H1 (cell line): ENCODE results near the gene TUBGCP6. TPM values are rescaled to one million over a fixed set of nuclear protein-coding genes. Genes with fewer than 3 reads are reported as not detected.
A peak's percentile ranks its signal among the peaks of the same experiment; 100 is the strongest.

ENCODE experiments used
- CTCF ChIA-PET: fragments of 300-600 bp; sonication (Branson Sonifier 250); formaldehyde crosslinking; loops from one replicate; lab custom pipeline; 2021; ENCODE audit not compliant: partially characterized antibody; lab: Charles Lee
- POLR2A ChIA-PET: fragments of 300-600 bp; sonication (Branson Sonifier 250); formaldehyde crosslinking; loops from one replicate; lab custom pipeline; 2021; ENCODE audit warnings: inconsistent platforms; ENCODE audit not compliant: partially characterized antibody; lab: Charles Lee
- DNase-seq, 2 experiments: peaks; one replicate each; pipeline versions ENCODE4 v3.0.0 to v3.0.0-alpha.2; 2010 to 2022; ENCODE audit warnings: low spot score in 2 of 2, low read depth in 1 of 2, mixed read lengths in 1 of 2
- FAIRE-seq: peaks from 2 replicates; lab custom pipeline; 2011; peaks lifted over from hg19 to GRCh38; lab: Jason Lieb, UNC
- H2AFZ ChIP-seq: 2 replicates; pipeline ENCODE4 v1.8.1; 2012; ENCODE audit warnings: low read length, inconsistent platforms
- H2AK5ac ChIP-seq: 2 replicates; pipeline ENCODE4 v1.6.1; 2013; ENCODE audit warnings: low read depth, low read length
- H2BK120ac ChIP-seq: replicated peaks from 2 replicates; pipeline ENCODE3; 2013; ENCODE audit warnings: low read depth, low read length, inconsistent platforms
- H2BK12ac ChIP-seq: 2 replicates; pipeline ENCODE4 v1.6.1; 2013; ENCODE audit warnings: low read depth, low read length
- H2BK15ac ChIP-seq: 2 replicates; pipeline ENCODE4 v1.6.1; 2013; ENCODE audit warnings: low read length
- H2BK20ac ChIP-seq: 2 replicates; pipeline ENCODE4 v1.6.1; 2013; ENCODE audit warnings: low read length
- H2BK5ac ChIP-seq: 2 replicates; pipeline ENCODE4 v1.6.1; 2013; ENCODE audit warnings: low read depth, low read length
- H3K14ac ChIP-seq: 2 replicates; pipeline ENCODE4 v1.6.1; 2013; ENCODE audit warnings: inconsistent platforms; ENCODE audit not compliant: insufficient read length
- H3K18ac ChIP-seq: 2 replicates; pipeline ENCODE4 v1.6.1; 2013; ENCODE audit warnings: low read length; ENCODE audit errors: extremely low read depth
- H3K23ac ChIP-seq: 2 replicates; pipeline ENCODE4 v1.6.1; 2013; ENCODE audit warnings: inconsistent platforms; ENCODE audit not compliant: insufficient read length
- H3K23me2 ChIP-seq: 2 replicates; pipeline ENCODE4 v1.6.1; 2013; ENCODE audit warnings: low read depth, low read length
- H3K27ac ChIP-seq: 2 replicates; pipeline ENCODE4 v1.6.1; 2011; ENCODE audit warnings: low read depth, low read length, inconsistent platforms
- H3K27me3 ChIP-seq, 4 experiments: replicated peaks in 1 of 4; 1 replicate in 1 of 4; 2 replicates in 3 of 4; pipeline versions ENCODE4 v1.6.1 to v1.8.1; 2011 to 2013; ENCODE audit warnings: low read length in 3 of 4, mild to moderate bottlenecking in 3 of 4, inconsistent platforms in 2 of 4, mixed read lengths in 2 of 4, moderate library complexity in 1 of 4; ENCODE audit not compliant: control insufficient read depth in 3 of 4, insufficient read depth in 3 of 4; ENCODE audit errors: extremely low read depth in 1 of 4
- H3K36me3 ChIP-seq, 4 experiments: 2 replicates each; pipeline versions ENCODE4 v1.6.1 to v1.8.1; 2011 to 2013; ENCODE audit warnings: mild to moderate bottlenecking in 4 of 4, low read length in 3 of 4, moderate library complexity in 2 of 4, control low read depth in 1 of 4, inconsistent platforms in 1 of 4; ENCODE audit not compliant: insufficient read depth in 4 of 4, control insufficient read depth in 2 of 4
- H3K4ac ChIP-seq: replicated peaks from 2 replicates; pipeline ENCODE3; 2013; ENCODE audit warnings: low read length, low read depth, mixed read lengths, inconsistent platforms; ENCODE audit not compliant: insufficient read length
- H3K4me1 ChIP-seq, 4 experiments: replicated peaks in 1 of 4; 1 replicate in 1 of 4; 2 replicates in 3 of 4; pipeline versions ENCODE4 v1.6.1 to v1.8.1; 2011 to 2013; ENCODE audit warnings: low read length in 3 of 4, inconsistent platforms in 2 of 4, mixed read lengths in 1 of 4; ENCODE audit not compliant: insufficient read depth in 4 of 4, control insufficient read depth in 3 of 4
- H3K4me2 ChIP-seq, 2 experiments: 2 replicates each; pipeline versions ENCODE4 v1.6.1 to v1.8.1; 2011 to 2013; ENCODE audit warnings: low read depth in 2 of 2, low read length in 2 of 2, control low read depth in 1 of 2, inconsistent platforms in 1 of 2, mild to moderate bottlenecking in 1 of 2; ENCODE audit not compliant: insufficient read depth in 1 of 2
- H3K4me3 ChIP-seq, 4 experiments: fragments of 200-600, 300-600 bp in 1 of 4; sonication (generic), shearing (Covaris generic), sonication (Bioruptor Twin) in 1 of 4; 2 replicates each; pipeline versions ENCODE4 v1.5.1 to v1.8.1; 2011 to 2016; ENCODE audit warnings: low read length in 4 of 4, low read depth in 3 of 4, control low read depth in 2 of 4, inconsistent platforms in 2 of 4, mild to moderate bottlenecking in 2 of 4, mixed read lengths in 1 of 4, moderate library complexity in 1 of 4; ENCODE audit not compliant: insufficient read depth in 2 of 4; ENCODE audit errors: extremely low read depth in 1 of 4
- H3K56ac ChIP-seq: replicated peaks from 2 replicates; pipeline ENCODE3; 2013; ENCODE audit warnings: low read depth, mild to moderate bottlenecking, mixed read lengths, low read length, inconsistent platforms; ENCODE audit not compliant: insufficient read length
- H3K79me1 ChIP-seq: 2 replicates; pipeline ENCODE4 v1.6.1; 2013; ENCODE audit warnings: low read depth, low read length, control low read depth
- H3K79me2 ChIP-seq, 2 experiments: 2 replicates each; pipeline versions ENCODE4 v1.6.1 to v1.8.1; 2012 to 2013; ENCODE audit warnings: low read length in 2 of 2, mild to moderate bottlenecking in 2 of 2, inconsistent platforms in 1 of 2; ENCODE audit not compliant: insufficient read depth in 2 of 2, control insufficient read depth in 1 of 2
- H3K9ac ChIP-seq, 4 experiments: replicated peaks in 1 of 4; 1 replicate in 1 of 4; 2 replicates in 3 of 4; pipeline versions ENCODE4 v1.6.1 to v1.8.1; 2011 to 2013; ENCODE audit warnings: low read depth in 3 of 4, low read length in 3 of 4, control low read depth in 2 of 4, mild to moderate bottlenecking in 2 of 4, moderate library complexity in 2 of 4, inconsistent platforms in 1 of 4; ENCODE audit errors: extremely low read depth in 1 of 4
- H3K9me3 ChIP-seq, 2 experiments: 2 replicates each; pipeline versions ENCODE4 v1.6.1 to v1.8.1; 2012 to 2013; ENCODE audit warnings: mild to moderate bottlenecking in 2 of 2, moderate library complexity in 2 of 2, control low read depth in 1 of 2, inconsistent platforms in 1 of 2, low read depth in 1 of 2, low read length in 1 of 2, mixed read lengths in 1 of 2; ENCODE audit not compliant: insufficient read depth in 2 of 2
- H4K20me1 ChIP-seq, 2 experiments: replicated peaks in 1 of 2; 2 replicates each; pipeline versions ENCODE3 to v1.8.1; 2011 to 2013; ENCODE audit warnings: inconsistent platforms in 2 of 2, low read length in 2 of 2, mild to moderate bottlenecking in 1 of 2; ENCODE audit not compliant: insufficient read depth in 2 of 2, control insufficient read depth in 1 of 2
- H4K5ac ChIP-seq: 2 replicates; pipeline ENCODE4 v1.6.1; 2013; ENCODE audit warnings: low read length, low read depth, mixed read lengths, inconsistent platforms; ENCODE audit not compliant: insufficient read length
- H4K8ac ChIP-seq: 2 replicates; pipeline ENCODE4 v1.8.0; 2013; ENCODE audit warnings: mild to moderate bottlenecking, moderate library complexity, low read length, inconsistent platforms; ENCODE audit not compliant: insufficient read depth; ENCODE audit errors: extremely low read depth
- H4K91ac ChIP-seq: replicated peaks from 2 replicates; pipeline ENCODE3; 2013; ENCODE audit warnings: low read length, mixed read lengths, inconsistent platforms; ENCODE audit not compliant: insufficient read length
- KDM1A ChIP-seq: fragments of 200-600, 300-600 bp; sonication (generic); IDR thresholded peaks from 2 replicates; pipeline ENCODE4 v1.7.1; 2016; ENCODE audit warnings: mild to moderate bottlenecking, low read length, borderline replicate concordance
- MAFK ChIP-seq: IDR thresholded peaks from 2 replicates; pipeline ENCODE4 v1.6.1; 2012; ENCODE audit warnings: low read depth, mild to moderate bottlenecking, improper control_type of control experiment, low read length
- TAF1 ChIP-seq: IDR thresholded peaks from 2 replicates; pipeline ENCODE4 v1.6.1; 2011; ENCODE audit warnings: mild to moderate bottlenecking, low read depth, low read length
- WGBS, 2 experiments: shearing (Covaris generic) in 1 of 2; methylation state at CpG; one replicate each; pipeline versions ENCODE4 v1.1.6 to v1.1.7; 2013 to 2015; ENCODE audit warnings: low lambda C conversion rate in 2 of 2, mixed read lengths in 2 of 2, inconsistent platforms in 1 of 2, low coverage in 1 of 2, missing lambda C conversion rate in 1 of 2; ENCODE audit not compliant: insufficient replicate concordance in 2 of 2, insufficient coverage in 1 of 2, insufficient read length in 1 of 2; ENCODE audit errors: extremely low coverage in 1 of 2, missing lambda C conversion rate in 1 of 2; 5-methylcytosine and 5-hydroxymethylcytosine counted together
- polyA plus RNA-seq, 7 experiments: library from polyadenylated mRNA; depleted of rRNA in 3 of 7; stranded (reverse) in 5 of 7; unstranded in 2 of 7; fragments of >200 nt in 5 of 7; fragments of 200-250 nt in 2 of 7; gene quantifications; 1 replicate in 5 of 7; 2 replicates in 1 of 7; 4 replicates in 1 of 7; pipeline versions ENCODE4 v1.2.1 to v1.2.3, GENCODE V29; 2011 to 2013; ENCODE audit warnings: missing spikeins in 2 of 7, mixed read lengths in 2 of 7
- total RNA-seq: library from RNA; stranded (reverse); fragmentation: NEBNext Ultra II Directional; extraction: Animal tissue kit (Norgen Biotek cat#: 25700); gene quantifications from 2 replicates; pipeline ENCODE4 v1.2.1, GENCODE V29; 2021
- TF ChIP-seq, protein P1 (sequence below): IDR thresholded peaks from 2 replicates; pipeline ENCODE4 v1.6.1; 2012; ENCODE audit warnings: inconsistent platforms
- TF ChIP-seq, protein P2 (sequence below), 3 experiments: IDR thresholded peaks; 1 replicate in 2 of 3; 2 replicates in 1 of 3; pipeline versions ENCODE4 v1.5.1 to v1.6.1; 2011; ENCODE audit warnings: low read length in 3 of 3, mild to moderate bottlenecking in 3 of 3, inconsistent platforms in 2 of 3, low read depth in 1 of 3, moderate library complexity in 1 of 3; ENCODE audit not compliant: insufficient read depth in 1 of 3; ENCODE audit errors: control extremely low read depth in 1 of 3
- TF ChIP-seq, protein P3 (sequence below): IDR thresholded peaks from 2 replicates; pipeline ENCODE4 v1.6.1; 2012; ENCODE audit warnings: low read length, inconsistent platforms

Gene TUBGCP6
- total and polyA plus RNA-seq, 2 of the 8 experiments (the other 6 are each of a cell fraction or from before 2014, with no cell fraction given), result 24.2 to 24.7 TPM

GRCh38 chr22:50177537-50178470, 67.0 kb downstream of the TUBGCP6 start:
- Histone ChIP-seq H3K9ac (no peak overlapping the region), H3K36me3 (no peaks in the 10 kb centered on the region), H3K56ac (no peak overlapping the region), H4K20me1 (peaks cover 0 to 7% of the 10 kb centered on the region in 2 experiments), H2BK15ac (no peak overlapping the region), H3K18ac (no peak overlapping the region), H2AFZ (no peak overlapping the region), H2BK20ac (no peak overlapping the region), H3K23me2 (no peaks in the 10 kb centered on the region), H3K27me3 (no peaks in the 10 kb centered on the region; a peak in 1 of 7 replicates), H2BK120ac (no peak overlapping the region), H2BK12ac (peak overlapping the region; percentile 75; the same call in 1 of the 2 replicates), H3K9me3 (no peaks in the 10 kb centered on the region), H3K4ac (no peak overlapping the region), H3K4me3 (peak overlapping the region in 1 of 4 experiments; percentile 21; a peak in 2 of 8 replicates), H3K23ac (no peak overlapping the region), H4K91ac (no peak overlapping the region), H3K79me1 (no peaks in the 10 kb centered on the region; the same call in 1 of the 2 replicates), H2BK5ac (no peak overlapping the region), H4K5ac (no peak overlapping the region), H4K8ac (peak overlapping the region; percentile 68), H3K14ac (no peak overlapping the region), H3K79me2 (no peaks in the 10 kb centered on the region), H3K4me1 (peaks cover 0 to 5% (median 2%) of the 10 kb centered on the region in 4 experiments; a peak in 3 of 7 replicates), H2AK5ac (peak overlapping the region; percentile 7; the same call in 1 of the 2 replicates), H3K4me2 (peak overlapping the region; percentile 28 to 42; a peak in 3 of 4 replicates), H3K27ac (no peak overlapping the region; the same call in 1 of the 2 replicates)
- TF ChIP-seq, protein P1, sequence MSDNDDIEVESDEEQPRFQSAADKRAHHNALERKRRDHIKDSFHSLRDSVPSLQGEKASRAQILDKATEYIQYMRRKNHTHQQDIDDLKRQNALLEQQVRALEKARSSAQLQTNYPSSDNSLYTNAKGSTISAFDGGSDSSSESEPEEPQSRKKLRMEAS, result no peak
- TF ChIP-seq MAFK (no peak), TAF1 (no peak), KDM1A (no peak)
- TF ChIP-seq, protein P2, sequence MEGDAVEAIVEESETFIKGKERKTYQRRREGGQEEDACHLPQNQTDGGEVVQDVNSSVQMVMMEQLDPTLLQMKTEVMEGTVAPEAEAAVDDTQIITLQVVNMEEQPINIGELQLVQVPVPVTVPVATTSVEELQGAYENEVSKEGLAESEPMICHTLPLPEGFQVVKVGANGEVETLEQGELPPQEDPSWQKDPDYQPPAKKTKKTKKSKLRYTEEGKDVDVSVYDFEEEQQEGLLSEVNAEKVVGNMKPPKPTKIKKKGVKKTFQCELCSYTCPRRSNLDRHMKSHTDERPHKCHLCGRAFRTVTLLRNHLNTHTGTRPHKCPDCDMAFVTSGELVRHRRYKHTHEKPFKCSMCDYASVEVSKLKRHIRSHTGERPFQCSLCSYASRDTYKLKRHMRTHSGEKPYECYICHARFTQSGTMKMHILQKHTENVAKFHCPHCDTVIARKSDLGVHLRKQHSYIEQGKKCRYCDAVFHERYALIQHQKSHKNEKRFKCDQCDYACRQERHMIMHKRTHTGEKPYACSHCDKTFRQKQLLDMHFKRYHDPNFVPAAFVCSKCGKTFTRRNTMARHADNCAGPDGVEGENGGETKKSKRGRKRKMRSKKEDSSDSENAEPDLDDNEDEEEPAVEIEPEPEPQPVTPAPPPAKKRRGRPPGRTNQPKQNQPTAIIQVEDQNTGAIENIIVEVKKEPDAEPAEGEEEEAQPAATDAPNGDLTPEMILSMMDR (IDR thresholded peaks at IDR 0.05; ENCODE audit: control extremely low read depth in 1 of 3, insufficient read depth in 1 of 3, low read depth in 1 of 3, low read length in 3 of 3), result no peak
- TF ChIP-seq, protein P3, sequence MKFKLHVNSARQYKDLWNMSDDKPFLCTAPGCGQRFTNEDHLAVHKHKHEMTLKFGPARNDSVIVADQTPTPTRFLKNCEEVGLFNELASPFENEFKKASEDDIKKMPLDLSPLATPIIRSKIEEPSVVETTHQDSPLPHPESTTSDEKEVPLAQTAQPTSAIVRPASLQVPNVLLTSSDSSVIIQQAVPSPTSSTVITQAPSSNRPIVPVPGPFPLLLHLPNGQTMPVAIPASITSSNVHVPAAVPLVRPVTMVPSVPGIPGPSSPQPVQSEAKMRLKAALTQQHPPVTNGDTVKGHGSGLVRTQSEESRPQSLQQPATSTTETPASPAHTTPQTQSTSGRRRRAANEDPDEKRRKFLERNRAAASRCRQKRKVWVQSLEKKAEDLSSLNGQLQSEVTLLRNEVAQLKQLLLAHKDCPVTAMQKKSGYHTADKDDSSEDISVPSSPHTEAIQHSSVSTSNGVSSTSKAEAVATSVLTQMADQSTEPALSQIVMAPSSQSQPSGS, result no peak
- no peak for FAIRE-seq
- POLR2A ChIA-PET, result interaction anchor here (0.6 kb wide), 1 partner anchor 98 kb away, joined by 3 read pairs; no protein-coding TSS in a partner anchor
- 89% methylated on average over 53 of the region's 98 CpGs; no CpG with 5 or more reads in 1 of the 2 experiments for WGBS, 2 experiments
- no peak for DNase-seq
- CTCF ChIA-PET, result interaction anchor here (0.7 to 1.6 kb wide), 4 partner anchors 12 to 29 kb away, joined by 3 to 5 read pairs (median 4); no protein-coding TSS in a partner anchor
